KMS-11 (cell line): ENCODE results near the gene SCN7A.

Experiments
- H2AFZ ChIP-seq: fragments of 200-600 bp; sonication (generic); 2 replicates; pipeline ENCODE4 v1.6.1; 2016; ENCODE audit warnings: antibody characterized with exemption, mixed run types, low read depth
- H3K27ac ChIP-seq: fragments of 200-600 bp; sonication (generic); 2 replicates; pipeline ENCODE4 v1.6.1; 2016; ENCODE audit warnings: mild to moderate bottlenecking, mixed run types
- H3K27me3 ChIP-seq: fragments of 200-600 bp; sonication (generic); 2 replicates; pipeline ENCODE4 v1.6.1; 2017; ENCODE audit warnings: mild to moderate bottlenecking, low read depth, mixed run types, moderate library complexity; ENCODE audit not compliant: insufficient read depth
- H3K36me3 ChIP-seq: fragments of 200-600 bp; sonication (generic); 2 replicates; pipeline ENCODE4 v1.6.1; 2017; ENCODE audit warnings: mild to moderate bottlenecking, mixed run types; ENCODE audit not compliant: insufficient read depth
- H3K4me1 ChIP-seq: fragments of 200-600 bp; sonication (generic); 2 replicates; pipeline ENCODE4 v1.6.1; 2016; ENCODE audit warnings: mild to moderate bottlenecking, low read depth, mixed run types; ENCODE audit not compliant: poor library complexity, severe bottlenecking
- H3K4me2 ChIP-seq: fragments of 200-600 bp; sonication (generic); 2 replicates; pipeline ENCODE4 v1.7.0; 2016; ENCODE audit warnings: mild to moderate bottlenecking, mixed run types
- H3K4me3 ChIP-seq: fragments of 200-600 bp; sonication (generic); IDR thresholded peaks from 2 replicates; pipeline ENCODE4 v1.6.1; 2017; ENCODE audit warnings: low read depth, low read length, mixed read lengths; ENCODE audit not compliant: insufficient read depth
- H3K79me2 ChIP-seq: fragments of 200-600 bp; sonication (generic); 2 replicates; pipeline ENCODE4 v1.6.1; 2016; ENCODE audit warnings: low read depth, mixed run types; ENCODE audit not compliant: insufficient read depth
- H3K9ac ChIP-seq: fragments of 200-600 bp; sonication (generic); 2 replicates; pipeline ENCODE4 v1.6.1; 2016; ENCODE audit warnings: mild to moderate bottlenecking, mixed run types
- H4K20me1 ChIP-seq: fragments of 200-600 bp; sonication (generic); 2 replicates; pipeline ENCODE4 v1.6.1; 2016; ENCODE audit warnings: mild to moderate bottlenecking, mixed run types; ENCODE audit not compliant: insufficient read depth
- TF ChIP-seq, protein P1 (sequence below): fragments of 200-600 bp; sonication (generic); conservative IDR thresholded peaks from 2 replicates; pipeline ENCODE4 v1.6.1; 2017; ENCODE audit warnings: low read depth, mild to moderate bottlenecking, antibody characterized with exemption, low read length, moderate library complexity, mixed read lengths

Gene SCN7A

DNA sequence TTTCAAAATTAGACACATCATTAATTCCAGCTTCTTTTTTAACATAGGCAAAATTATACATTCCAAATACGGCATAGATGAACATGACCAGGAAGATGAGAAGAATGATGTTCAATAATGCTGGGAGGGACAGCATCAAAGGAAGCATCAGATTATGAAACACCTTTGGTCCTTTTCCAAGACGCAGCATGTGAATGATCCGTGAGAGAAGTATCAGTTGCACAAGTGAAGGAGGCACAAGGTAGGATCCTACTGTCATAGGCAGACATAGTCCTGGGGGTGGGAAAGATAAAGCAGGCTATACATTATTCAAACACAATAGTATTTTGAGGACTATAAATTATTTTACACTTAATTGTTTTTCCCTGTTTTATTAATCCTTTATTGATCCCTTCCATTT lies 87.7 kb downstream of the SCN7A start:
- Histone ChIP-seq H3K27ac (no peak overlapping the region), H3K9ac (no peak overlapping the region), H4K20me1 (no peaks in the 10 kb centered on the region), H3K27me3 (no peaks in the 10 kb centered on the region), H2AFZ (no peak overlapping the region), H3K4me2 (no peak overlapping the region), H3K4me3 (no peak overlapping the region), H3K79me2 (no peaks in the 10 kb centered on the region), H3K36me3 (no peaks in the 10 kb centered on the region), H3K4me1 (no peaks in the 10 kb centered on the region)
- TF ChIP-seq, protein P1, sequence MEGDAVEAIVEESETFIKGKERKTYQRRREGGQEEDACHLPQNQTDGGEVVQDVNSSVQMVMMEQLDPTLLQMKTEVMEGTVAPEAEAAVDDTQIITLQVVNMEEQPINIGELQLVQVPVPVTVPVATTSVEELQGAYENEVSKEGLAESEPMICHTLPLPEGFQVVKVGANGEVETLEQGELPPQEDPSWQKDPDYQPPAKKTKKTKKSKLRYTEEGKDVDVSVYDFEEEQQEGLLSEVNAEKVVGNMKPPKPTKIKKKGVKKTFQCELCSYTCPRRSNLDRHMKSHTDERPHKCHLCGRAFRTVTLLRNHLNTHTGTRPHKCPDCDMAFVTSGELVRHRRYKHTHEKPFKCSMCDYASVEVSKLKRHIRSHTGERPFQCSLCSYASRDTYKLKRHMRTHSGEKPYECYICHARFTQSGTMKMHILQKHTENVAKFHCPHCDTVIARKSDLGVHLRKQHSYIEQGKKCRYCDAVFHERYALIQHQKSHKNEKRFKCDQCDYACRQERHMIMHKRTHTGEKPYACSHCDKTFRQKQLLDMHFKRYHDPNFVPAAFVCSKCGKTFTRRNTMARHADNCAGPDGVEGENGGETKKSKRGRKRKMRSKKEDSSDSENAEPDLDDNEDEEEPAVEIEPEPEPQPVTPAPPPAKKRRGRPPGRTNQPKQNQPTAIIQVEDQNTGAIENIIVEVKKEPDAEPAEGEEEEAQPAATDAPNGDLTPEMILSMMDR = no peak

DNA sequence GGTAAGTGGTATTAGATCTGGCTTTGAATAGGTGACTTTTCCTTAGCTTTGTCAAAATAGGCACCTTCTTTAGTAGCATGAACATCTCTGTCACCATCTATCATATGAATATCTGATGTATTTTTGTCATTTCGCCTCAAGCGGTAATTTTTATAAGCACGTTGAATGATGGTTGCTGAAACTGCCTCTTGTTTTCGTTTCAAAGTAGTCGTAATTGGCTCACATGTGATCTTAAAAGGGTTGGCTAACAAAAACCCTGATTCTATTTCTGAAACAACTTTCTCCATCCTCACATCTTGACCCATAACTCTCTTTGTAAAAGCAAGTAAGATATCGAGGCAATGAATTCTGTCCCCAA lies 88.5 kb downstream of the SCN7A start:
- Histone ChIP-seq H3K4me1 (no peaks in the 10 kb centered on the region), H3K79me2 (no peaks in the 10 kb centered on the region), H4K20me1 (no peaks in the 10 kb centered on the region), H3K4me2 (no peak overlapping the region), H3K27ac (no peak overlapping the region), H2AFZ (no peak overlapping the region), H3K4me3 (no peak overlapping the region), H3K9ac (no peak overlapping the region), H3K27me3 (no peaks in the 10 kb centered on the region), H3K36me3 (no peaks in the 10 kb centered on the region)
- TF ChIP-seq, protein P1 = no peak

DNA sequence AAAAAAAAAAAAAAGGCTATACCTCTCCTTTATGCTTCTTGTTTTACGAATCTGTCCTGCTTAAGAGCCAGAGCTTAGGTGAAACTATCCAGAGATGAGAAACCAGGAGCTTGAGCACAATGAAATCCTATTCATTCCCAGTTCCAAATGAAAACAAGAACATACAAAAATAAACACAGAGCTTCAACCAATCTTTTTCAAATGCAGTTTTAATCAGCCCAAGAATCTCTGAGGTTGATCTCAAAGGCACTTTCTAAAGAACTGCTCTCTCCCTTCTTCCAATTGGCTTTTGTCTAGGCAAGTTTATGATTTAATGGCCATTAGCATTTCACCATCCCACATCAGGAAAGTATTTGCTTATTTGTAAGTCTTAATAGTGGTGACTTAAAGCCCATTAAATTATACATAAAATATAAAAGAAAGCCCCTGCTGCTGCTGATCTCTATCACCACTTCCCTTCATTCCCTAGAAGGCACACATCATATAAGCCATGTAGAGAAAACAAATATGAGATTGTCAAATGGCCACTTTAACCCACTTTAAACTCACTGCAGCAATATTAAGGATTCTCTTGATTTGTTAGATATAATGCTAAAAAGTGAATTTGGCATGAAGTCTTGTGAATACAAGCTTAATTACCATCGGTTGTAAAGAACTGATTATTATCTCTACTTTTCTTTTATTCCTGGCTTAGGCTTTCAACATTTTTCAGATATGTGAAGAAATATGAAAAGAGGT lies 89.0 kb downstream of the SCN7A start:
- TF ChIP-seq, protein P1 = no peak

DNA sequence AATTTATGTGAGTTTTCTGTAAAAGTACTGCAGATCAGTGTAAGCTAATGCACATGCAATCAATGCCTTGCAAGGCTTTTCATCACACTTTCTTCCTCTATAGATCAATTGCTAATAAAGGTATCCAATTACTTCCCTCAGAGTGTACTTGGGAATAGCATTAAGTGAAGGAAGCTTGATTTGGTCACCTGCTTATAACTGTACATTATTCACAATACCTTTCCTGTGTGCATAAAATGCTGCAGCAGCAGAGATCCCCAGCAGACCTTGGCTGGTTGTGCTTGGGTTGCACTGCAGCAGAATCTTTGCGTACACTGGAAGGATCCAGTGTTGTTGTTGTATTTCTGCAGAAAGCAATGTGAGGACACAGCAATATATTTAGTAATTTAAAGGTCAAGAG lies 99.8 kb downstream of the SCN7A start:
- H3K79me2 ChIP-seq = no peaks in the 10 kb centered on the region
- H3K36me3 ChIP-seq = no peaks in the 10 kb centered on the region
- H3K27me3 ChIP-seq = no peaks in the 10 kb centered on the region
- TF ChIP-seq, protein P1 = no peak
- no peak overlapping the region for H2AFZ ChIP-seq
- H3K9ac ChIP-seq = no peak overlapping the region
- H3K4me3 ChIP-seq = no peak overlapping the region
- H3K4me1 ChIP-seq = no peaks in the 10 kb centered on the region
- H3K27ac ChIP-seq = no peak overlapping the region
- no peak overlapping the region for H3K4me2 ChIP-seq
- H4K20me1 ChIP-seq = no peaks in the 10 kb centered on the region

More for the DNA sequence above, 89.0 kb downstream of the SCN7A start:
- no peak overlapping the region for H2AFZ ChIP-seq
- no peaks in the 10 kb centered on the region for H4K20me1 ChIP-seq
- H3K36me3 ChIP-seq = no peaks in the 10 kb centered on the region
- H3K27ac ChIP-seq = no peak overlapping the region
- no peak overlapping the region for H3K9ac ChIP-seq
- no peak overlapping the region for H3K4me3 ChIP-seq
- H3K4me1 ChIP-seq = no peaks in the 10 kb centered on the region
- H3K4me2 ChIP-seq = no peak overlapping the region
- no peaks in the 10 kb centered on the region for H3K27me3 ChIP-seq
- no peaks in the 10 kb centered on the region for H3K79me2 ChIP-seq
